Panc1 (cell line): ENCODE results near the gene EYA3. TPM values are rescaled to one million over a fixed set of nuclear protein-coding genes. Genes with fewer than 3 reads are reported as not detected.

ENCODE experiments used
- ATAC-seq: fragments of 200-7000 bp; cut with Tn5 transposase; 2 replicates; pipeline ENCODE4 v1.9.1; 2020; ENCODE audit warnings: mild to moderate bottlenecking, moderate library complexity
- BruUV-seq: library from RNA; stranded (reverse); fragments of 400-500 nt; replicated peaks from 2 replicates; lab custom pipeline; 2021; lab: Mats Ljungman, UMichigan
- CTCF ChIA-PET: fragments of 300-600 bp; sonication (Branson Sonifier 250); formaldehyde crosslinking; loops from one replicate; lab custom pipeline; 2022; ENCODE audit warnings: antibody characterized with exemption; lab: Charles Lee
- POLR2A ChIA-PET: fragments of 300-600 bp; sonication (Branson Sonifier 250); formaldehyde crosslinking; loops from one replicate; lab custom pipeline; 2022; ENCODE audit warnings: antibody characterized with exemption; lab: Charles Lee
- DNase-seq: peaks from one replicate; pipeline ENCODE4 v3.0.0-alpha.2; 2010; ENCODE audit warnings: low read depth, low spot score
- H3K27ac ChIP-seq: 2 replicates; pipeline ENCODE4 v1.5.1; 2011; ENCODE audit warnings: mild to moderate bottlenecking, low read length, inconsistent platforms
- H3K27me3 ChIP-seq: fragments of 200-500 bp; sonication (Bioruptor generic); 2 replicates; pipeline ENCODE4 v1.6.0; 2014; ENCODE audit warnings: low read length, inconsistent platforms; ENCODE audit not compliant: control insufficient read depth, insufficient read depth
- H3K36me3 ChIP-seq: fragments of 200-500 bp; sonication (Bioruptor generic); 2 replicates; pipeline ENCODE4 v1.5.1; 2014; ENCODE audit warnings: inconsistent platforms, mild to moderate bottlenecking, low read length, moderate library complexity; ENCODE audit not compliant: control insufficient read depth, insufficient read depth
- H3K4me1 ChIP-seq: 2 replicates; pipeline ENCODE4 v1.5.1; 2011; ENCODE audit warnings: inconsistent platforms, mild to moderate bottlenecking, low read length, moderate library complexity; ENCODE audit not compliant: control insufficient read depth, insufficient read depth
- H3K4me3 ChIP-seq, 2 experiments: 2 replicates each; pipeline ENCODE4 v1.5.1; 2011 to 2012; ENCODE audit warnings: low read depth in 2 of 2, low read length in 2 of 2, mild to moderate bottlenecking in 2 of 2, inconsistent platforms in 1 of 2, moderate library complexity in 1 of 2
- H3K9me3 ChIP-seq: fragments of 200-500 bp; sonication (Bioruptor generic); 2 replicates; pipeline ENCODE4 v1.5.1; 2014; ENCODE audit warnings: low read depth, mild to moderate bottlenecking, inconsistent platforms, low read length, moderate library complexity; ENCODE audit not compliant: control insufficient read depth, insufficient read depth
- CTCF ChIP-seq: fragments of 450-650 bp; IDR thresholded peaks from 2 replicates; pipeline ENCODE4 v1.5.1; 2017; ENCODE audit warnings: mild to moderate bottlenecking
- POLR2AphosphoS5 ChIP-seq: IDR thresholded peaks from 2 replicates; pipeline ENCODE4 v1.6.1; 2012; ENCODE audit warnings: mild to moderate bottlenecking, low read depth, low read length, moderate library complexity
- REST ChIP-seq, 2 experiments: IDR thresholded peaks; 2 replicates each; pipeline ENCODE4 v1.6.1; 2011 to 2012; ENCODE audit warnings: low read depth in 2 of 2, control low read depth in 1 of 2, low read length in 1 of 2, mild to moderate bottlenecking in 1 of 2, moderate library complexity in 1 of 2; ENCODE audit not compliant: insufficient read depth in 1 of 2
- SIN3A ChIP-seq: IDR thresholded peaks from 2 replicates; pipeline ENCODE4 v1.6.1; 2012; ENCODE audit warnings: low read depth, mild to moderate bottlenecking, low read length, moderate library complexity, borderline replicate concordance; ENCODE audit not compliant: insufficient read depth
- TCF7L2 ChIP-seq: IDR thresholded peaks from 2 replicates; pipeline ENCODE4 v1.6.1; 2011; ENCODE audit warnings: mild to moderate bottlenecking, low read depth, low read length, inconsistent platforms
- in situ Hi-C: cut with HindIII; loops from 2 replicates; pipeline ENCODE4 v1.10.0; 2016; ENCODE audit warnings: low sequenced_read_pairs, low pct_unique_long_range_greater_than_20kb
- intact Hi-C: fragments of 100-400 bp; cut with micrococcal nuclease; formaldehyde crosslinking; loops from one replicate; pipeline ENCODE4 v1.10.0; 2022; ENCODE audit not compliant: unreplicated experiment
- total RNA-seq: library from RNA; stranded (reverse); gene quantifications from one replicate; pipeline ENCODE4 v1.2.1, GENCODE V29; 2021; ENCODE audit not compliant: unreplicated experiment

EYA3 gene
- total RNA-seq, 1 experiment from 2014 or later = 17.5 TPM

- CTCF ChIA-PET = no interaction called here
- no peaks in the 10 kb centered on the region for H3K4me1 ChIP-seq
- intact Hi-C loops (no loop called here), in situ Hi-C loops (no loop called here)
- POLR2A ChIA-PET = no interaction called here
- no peaks in the 10 kb centered on the region for H3K36me3 ChIP-seq
- no peak overlapping the region for H3K27ac ChIP-seq
- no peak for TF ChIP-seq POLR2AphosphoS5
- TF ChIP-seq SIN3A = no peak
- no peak for TF ChIP-seq REST (IDR thresholded peaks at IDR 0.05; ENCODE audit: insufficient read depth in 1 of 2, low read depth in 2 of 2, low read length in 1 of 2)
- no peak for TF ChIP-seq TCF7L2
- TF ChIP-seq CTCF = no peak
- DNase-seq (no peak), ATAC-seq (no peak)
- H3K27me3 ChIP-seq = no peaks in the 10 kb centered on the region
- BruUV-seq = no TSS peak
- no peak overlapping the region for H3K4me3 ChIP-seq
- no peaks in the 10 kb centered on the region for H3K9me3 ChIP-seq
These were observed 24.8 kb upstream of the EYA3 start for GRCh38 chr1:28113242-28113572.

GRCh38 chr1:28112388-28113241, 24.2 kb upstream of the EYA3 start:
- Histone ChIP-seq H3K36me3 (no peaks in the 10 kb centered on the region), H3K4me1 (no peaks in the 10 kb centered on the region), H3K27ac (no peak overlapping the region), H3K9me3 (no peaks in the 10 kb centered on the region), H3K27me3 (no peaks in the 10 kb centered on the region), H3K4me3 (no peak overlapping the region)
- ATAC-seq = no peak
- ChIA-PET CTCF (no interaction called here), POLR2A (no interaction called here)
- DNase-seq = no peak
- intact Hi-C loops = no loop called here
- in situ Hi-C loops = no loop called here
- BruUV-seq = no TSS peak
- TF ChIP-seq TCF7L2 = no peak

- no TSS peak for BruUV-seq
- Histone ChIP-seq H3K4me3 (no peak overlapping the region), H3K27ac (no peak overlapping the region), H3K9me3 (no peaks in the 10 kb centered on the region), H3K4me1 (no peaks in the 10 kb centered on the region), H3K36me3 (no peaks in the 10 kb centered on the region), H3K27me3 (no peaks in the 10 kb centered on the region)
- ChIA-PET POLR2A (no interaction called here), CTCF (no interaction called here)
- TF ChIP-seq CTCF (no peak), POLR2AphosphoS5 (no peak), TCF7L2 (no peak), REST (IDR thresholded peaks at IDR 0.05; ENCODE audit: insufficient read depth in 1 of 2, low read depth in 2 of 2, low read length in 1 of 2) (no peak), SIN3A (no peak)
- ATAC-seq (no peak), DNase-seq (no peak)
- in situ Hi-C loops (no loop called here), intact Hi-C loops (no loop called here)
These were observed 22.7 kb upstream of the EYA3 start for GRCh38 chr1:28111157-28111556.
